T-helper 22 cell (primary cell): Measurements from ENCODE around the gene DLG2.

Experiments
- DNase-seq: peaks from one replicate; pipeline ENCODE4 v3.0.0-alpha.2; 2020; ENCODE audit warnings: low read depth

Gene DLG2

DNA sequence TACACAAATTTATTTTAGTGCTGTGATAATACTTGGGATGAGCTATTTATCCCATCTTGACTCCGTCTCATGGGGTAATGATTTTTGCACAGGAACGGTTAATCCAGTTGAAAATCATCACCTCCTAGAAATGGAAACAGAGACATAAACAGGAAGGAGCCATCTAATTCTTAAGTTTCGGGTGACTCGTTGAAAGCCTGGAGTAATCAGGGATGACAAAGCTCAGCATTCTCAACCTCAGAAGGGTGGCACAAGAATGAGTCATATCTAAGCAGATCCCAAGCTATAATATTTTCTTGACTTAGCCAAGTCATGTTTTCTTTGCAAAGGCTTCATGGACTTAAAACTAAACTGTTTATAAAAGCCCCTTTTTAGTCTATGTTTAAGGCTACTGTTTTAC lies 2060.2 kb downstream of the DLG2 start:
- no peak for DNase-seq

DNA sequence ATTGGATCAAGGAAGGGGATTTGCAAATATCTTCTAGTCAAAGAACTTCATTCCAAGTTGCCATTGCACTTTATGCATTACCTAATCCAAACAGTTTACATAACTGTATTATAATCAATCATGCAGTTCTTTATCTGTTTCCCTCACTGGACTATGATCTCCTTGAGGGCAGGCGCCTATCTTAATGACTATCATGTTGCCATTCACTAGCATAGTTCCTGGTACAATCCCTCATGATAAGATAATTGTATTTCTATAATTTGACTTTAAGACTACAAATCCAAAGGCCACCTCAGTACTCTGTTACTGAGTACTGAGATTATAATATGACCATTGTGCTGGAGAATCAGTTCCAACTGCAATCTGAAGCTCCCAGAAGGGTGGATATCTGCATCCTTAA lies 2062.3 kb downstream of the DLG2 start:
- no peak for DNase-seq

DNA sequence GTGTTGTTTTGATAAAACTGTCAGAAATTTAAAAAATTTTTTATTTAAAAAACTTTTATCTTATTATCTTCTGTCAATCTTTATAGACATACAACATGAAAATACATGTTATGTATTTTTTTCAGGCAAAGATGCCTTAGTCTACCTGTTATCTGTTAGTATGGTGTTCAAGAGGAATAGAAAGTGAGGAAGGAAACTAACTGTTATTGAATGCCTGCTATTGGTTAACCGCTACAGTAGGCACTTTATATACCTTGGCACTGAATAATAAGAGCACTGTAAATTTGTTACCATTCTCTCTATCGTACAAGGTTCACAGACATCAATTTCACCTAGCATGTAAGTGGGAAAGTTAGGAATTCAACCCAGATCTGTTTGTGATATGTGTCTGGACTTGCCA lies 2068.9 kb downstream of the DLG2 start:
- DNase-seq: no peak

DNA sequence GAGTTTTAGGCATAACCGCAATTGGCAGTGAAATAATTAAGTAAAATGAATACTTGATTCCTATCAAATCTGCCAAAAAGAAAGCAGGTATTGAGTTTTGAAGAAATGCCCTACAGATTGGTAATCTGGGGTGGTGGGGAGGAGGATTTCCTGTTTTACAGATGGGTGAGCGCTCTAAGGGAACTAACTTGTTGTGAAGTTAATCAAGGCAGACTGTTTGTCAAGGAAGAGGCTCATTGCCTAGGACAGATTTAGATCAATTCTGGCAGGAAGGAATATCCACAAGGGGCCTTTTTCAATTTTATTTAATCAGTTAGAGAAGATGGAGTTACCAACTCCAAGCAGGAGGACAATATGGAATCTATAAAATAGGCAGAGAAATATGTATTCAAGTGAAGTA lies 2069.5 kb downstream of the DLG2 start:
- no peak for DNase-seq

DNA sequence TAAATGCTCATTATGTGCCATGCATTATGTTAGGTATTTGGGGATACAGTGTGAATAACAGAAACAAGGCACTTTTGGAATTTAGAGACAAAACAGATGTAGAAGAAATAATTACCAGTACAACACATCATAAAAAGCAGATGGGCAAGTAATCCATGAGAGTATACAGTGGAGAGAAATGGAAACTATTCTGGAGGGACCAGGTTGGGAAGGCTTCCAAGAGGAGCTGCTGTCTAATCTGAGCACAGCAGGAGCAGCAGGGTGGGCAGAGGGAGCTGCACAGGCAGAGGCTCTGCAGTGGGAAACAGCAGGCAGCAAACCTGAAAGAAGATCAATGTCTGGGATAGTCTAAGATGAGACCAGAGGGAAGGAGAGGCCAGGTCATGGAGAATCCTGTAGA lies 2072.3 kb downstream of the DLG2 start:
- no peak for DNase-seq

DNA sequence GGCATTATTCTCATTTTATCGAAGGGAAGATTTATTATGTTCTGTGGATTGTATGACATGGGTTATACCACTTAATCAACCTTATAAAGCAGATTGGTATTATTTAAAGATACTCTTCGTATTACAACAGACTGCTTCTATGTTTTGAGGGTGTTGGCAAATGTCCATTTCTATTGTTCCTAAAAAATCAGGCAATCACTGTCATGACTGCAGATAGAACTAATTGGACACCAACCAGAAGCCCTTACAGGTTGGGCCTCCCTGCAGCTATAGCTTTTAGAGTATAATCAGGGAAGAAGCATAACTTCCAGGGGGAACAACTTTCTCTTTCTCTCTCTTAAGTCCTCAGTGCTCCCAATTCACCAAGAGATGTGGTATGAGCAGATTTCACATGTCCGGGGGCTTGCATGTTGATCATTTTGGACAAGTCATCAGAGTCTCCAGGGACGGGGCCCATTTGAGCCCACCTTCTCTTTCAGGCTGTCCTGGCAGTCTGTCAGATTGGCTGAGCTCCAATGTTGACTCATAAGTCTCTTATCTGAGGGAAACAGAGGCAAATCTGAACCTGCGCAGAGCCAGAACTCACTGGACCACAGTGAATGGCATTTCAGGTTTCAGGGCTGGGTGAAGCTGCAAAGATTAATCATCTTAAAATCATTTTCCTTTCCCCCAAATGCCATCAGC lies 2077.0 kb downstream of the DLG2 start:
- no peak for DNase-seq

DNA sequence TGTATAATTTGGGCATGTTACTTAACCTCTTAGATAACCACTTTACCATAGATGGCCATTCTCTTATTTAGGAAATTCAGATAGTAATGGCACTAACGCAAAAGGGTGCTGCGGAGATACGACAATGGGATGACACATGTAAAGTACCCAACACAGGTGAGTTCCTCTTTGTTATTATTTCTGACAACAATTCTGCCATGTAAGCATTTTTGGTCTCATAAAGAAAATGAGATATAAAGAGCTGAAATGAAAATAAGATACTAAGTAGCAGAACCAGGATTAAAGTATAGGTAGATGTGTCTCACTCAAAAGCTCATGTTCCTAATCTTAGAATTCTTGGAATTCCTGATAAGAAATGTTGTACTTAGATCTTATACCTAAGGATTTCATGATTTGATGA lies 2080.8 kb downstream of the DLG2 start:
- no peak for DNase-seq

DNA sequence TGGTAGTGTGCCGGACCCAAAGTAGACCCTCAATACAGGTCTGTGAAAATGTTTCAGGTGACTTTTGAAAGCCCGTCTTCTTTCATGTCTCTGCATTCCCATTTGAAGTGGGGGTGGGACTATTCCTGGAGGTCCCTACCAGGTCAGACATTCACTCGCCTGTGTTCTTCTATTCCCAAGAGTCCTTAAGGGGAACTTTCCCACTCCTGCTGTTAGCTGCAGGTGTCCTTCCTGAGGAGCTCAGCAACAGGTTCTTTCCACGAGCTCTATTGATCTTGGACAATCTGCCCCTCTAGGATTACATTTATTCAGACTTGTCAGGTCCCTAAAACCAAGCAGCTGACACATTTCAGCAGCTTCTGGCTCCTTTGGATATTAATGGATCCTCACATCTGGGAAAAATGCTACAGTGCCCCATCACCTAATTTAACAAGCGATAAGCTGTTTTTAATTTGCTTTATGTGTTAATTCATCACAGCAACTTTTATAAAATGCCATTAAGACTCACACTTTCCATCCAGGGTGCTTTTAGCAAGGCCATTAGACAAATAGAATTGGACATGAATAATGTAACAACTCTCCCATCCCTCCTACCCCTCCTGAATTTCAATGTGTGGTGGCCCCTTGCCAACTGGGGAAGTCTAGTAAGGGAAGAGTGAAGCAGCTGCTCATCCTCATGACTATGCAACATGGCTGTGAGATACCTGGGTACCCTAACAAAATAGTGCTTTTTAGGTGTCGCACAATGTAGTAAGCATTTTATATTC lies 2081.5 kb downstream of the DLG2 start:
- no peak for DNase-seq

DNA sequence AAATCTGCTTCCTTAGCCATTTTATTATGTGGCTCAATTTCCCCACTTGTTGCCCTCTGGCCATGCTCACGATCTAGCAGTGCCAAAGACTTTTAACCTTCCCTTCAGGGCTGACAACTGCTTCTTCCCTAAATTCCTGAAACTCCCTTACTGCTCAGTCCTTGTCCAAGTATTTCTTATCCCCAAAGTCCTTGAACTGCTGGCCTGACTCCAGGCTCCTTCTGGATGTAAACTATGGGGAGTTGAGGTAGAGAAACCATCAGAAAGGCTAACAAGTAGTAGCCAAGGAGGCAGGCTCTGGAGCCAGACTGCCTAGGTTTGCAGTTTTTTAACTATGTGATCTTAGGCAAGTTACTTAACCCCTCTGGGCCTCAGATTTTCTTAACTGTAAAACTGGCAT lies 2082.3 kb downstream of the DLG2 start:
- no peak for DNase-seq

DNA sequence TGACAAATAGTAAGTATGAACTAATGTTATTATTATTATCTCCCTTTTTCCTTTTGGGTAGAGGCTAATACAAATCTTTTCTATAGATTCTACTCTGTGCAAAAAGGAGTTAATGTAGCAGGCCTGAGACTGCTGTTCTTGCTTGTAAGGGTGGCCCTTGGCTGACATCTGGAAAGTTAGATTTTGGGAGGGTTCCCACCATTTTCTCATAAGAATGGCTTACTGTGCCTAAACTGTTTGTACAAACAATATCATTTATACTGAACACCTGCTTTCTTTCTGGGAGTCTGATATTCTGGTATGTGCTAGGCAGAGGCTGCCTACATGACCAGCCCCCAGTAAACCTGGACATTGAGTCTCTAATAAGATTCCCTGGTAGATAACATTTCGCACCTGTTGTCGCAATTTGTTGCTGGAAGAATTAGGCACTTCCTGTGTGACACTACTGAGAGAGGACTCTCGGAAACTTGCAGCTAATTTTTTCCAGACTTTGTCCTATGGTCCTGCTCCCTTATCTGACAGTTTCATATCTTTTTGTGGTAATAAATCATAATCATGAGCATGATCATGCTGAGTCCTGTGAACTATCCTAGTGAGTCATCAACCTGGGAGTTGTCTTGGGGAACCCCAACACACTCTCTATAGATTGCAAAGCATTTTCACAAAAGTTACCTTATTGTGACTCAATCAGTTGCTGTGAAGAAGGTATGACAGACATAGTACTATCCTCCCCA lies 2083.3 kb downstream of the DLG2 start:
- no peak for DNase-seq

DNA sequence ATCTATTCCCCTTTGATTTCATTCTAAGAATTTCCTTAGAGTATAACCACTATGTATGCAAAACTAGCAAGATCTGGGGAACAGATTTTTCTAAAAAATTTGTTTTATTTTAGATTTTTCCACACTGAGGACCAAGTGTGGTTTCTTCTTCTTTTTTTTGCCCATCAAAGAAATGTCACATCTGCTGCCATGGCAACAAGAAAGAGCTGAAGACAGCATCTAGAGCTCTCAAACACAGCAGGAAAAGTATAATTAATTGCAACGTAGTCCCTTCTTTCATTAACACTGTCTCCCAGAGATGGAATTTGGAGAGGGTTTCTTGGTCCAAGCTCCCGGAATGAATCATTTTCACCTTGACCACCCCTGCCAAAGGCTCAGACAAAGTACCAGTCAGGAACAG lies 2084.3 kb downstream of the DLG2 start:
- no peak for DNase-seq

DNA sequence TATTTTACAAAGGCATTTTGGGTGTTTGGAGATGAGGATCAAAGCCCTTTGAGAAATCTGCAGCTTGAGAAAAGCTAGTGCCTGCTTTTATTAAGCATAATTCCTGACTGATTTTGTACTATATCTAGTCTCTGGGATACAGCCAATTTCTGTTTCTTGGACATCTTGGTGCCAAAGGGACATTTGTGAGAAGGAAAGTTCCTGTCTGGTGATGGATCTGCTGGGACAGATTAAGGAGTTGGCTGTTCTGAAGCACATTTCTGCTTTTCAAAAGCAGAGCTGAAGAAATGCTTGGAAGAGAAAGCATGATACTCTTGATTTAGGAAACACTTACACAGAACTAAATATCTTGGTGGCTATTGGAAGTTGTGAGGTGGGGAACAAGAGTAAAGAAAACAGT lies 2086.4 kb downstream of the DLG2 start:
- DNase-seq: no peak

DNA sequence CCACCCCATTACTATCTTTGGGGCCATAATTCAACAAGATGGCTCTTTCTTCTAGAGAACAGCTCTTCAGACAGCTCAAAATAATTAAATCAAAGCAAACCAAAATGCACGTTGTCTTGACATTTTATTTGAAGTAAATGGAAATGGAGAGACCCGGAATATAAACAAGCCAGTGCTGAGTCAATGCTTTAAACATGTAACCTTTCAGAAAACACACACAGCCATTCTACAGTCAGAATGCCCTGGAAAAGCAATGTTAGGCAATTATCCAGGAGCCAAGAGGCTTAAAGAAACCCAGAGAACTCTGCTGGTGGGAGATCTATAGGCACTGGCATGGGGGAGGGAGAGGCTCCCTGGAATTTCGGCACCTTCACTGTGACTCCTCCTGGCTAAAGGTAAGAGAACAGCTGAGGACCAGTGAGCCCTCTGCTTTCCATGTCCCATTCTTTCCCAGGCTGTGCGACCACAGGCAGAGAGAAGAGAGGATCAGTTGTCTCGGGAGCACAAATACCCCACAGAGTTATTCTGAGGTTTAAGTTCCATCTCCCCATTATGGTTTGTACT lies 2086.9 kb downstream of the DLG2 start:
- DNase-seq: no peak

DNA sequence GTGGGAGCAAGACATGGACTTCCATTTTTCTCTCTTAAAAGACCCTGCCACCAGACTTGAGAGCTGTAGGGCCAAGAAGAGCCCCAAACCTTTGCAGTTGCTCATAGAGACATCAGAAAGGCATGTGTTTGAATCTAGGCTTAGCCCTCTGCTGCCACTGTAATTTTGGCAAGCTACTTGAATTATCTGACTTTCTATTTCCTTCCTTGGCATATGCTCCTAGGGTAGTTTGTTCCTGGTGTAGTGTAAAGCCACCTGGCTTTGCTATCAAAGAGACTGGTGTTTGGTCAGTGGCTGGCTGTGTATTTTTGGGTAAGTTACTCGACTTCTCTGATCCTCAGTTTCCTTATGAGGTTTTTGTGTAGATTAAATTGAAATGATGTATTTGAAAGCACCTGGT lies 2088.9 kb downstream of the DLG2 start:
- no peak for DNase-seq

DNA sequence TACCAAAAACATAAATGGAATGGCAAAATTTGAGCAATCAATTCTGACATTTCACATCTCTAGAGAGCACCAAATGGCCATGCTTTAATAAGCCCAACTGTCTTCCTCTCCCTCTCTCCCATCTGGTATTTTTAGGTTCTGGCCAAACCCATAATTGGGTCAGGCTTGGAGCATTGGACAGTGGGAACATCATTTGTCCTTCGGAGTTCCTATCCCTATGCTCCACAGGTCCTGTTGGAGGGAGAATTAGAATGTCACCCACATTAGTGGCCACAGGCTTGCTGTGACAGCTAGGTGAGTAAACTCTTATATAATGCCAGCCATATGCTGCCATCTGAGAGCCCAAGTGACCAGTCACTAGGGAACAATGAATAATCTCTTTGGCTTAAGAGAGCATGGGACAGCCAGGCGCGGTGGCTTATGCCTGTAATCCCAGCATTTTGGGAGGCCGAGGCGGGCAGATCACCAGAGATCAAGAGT lies 2090.0 kb downstream of the DLG2 start:
- DNase-seq: no peak

DNA sequence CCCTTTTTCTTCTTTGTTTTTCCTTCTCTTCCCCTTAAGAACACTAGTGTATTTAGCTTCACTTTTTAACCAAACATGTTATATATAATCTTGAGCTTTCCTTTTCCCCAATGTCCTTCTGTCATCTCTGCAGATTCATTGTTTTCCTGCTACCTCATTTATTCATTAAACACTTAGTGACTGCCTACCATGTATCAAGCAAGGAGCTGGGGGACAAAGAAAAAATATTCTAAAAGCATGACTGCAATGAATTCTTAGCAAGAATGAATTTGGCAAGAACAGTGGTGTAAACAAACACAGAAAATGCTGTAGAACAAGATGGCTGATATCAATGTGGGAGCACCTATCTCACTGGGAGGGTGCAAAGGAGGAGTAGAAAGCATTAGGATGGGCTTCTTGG lies 2094.0 kb downstream of the DLG2 start:
- DNase-seq: no peak

DNA sequence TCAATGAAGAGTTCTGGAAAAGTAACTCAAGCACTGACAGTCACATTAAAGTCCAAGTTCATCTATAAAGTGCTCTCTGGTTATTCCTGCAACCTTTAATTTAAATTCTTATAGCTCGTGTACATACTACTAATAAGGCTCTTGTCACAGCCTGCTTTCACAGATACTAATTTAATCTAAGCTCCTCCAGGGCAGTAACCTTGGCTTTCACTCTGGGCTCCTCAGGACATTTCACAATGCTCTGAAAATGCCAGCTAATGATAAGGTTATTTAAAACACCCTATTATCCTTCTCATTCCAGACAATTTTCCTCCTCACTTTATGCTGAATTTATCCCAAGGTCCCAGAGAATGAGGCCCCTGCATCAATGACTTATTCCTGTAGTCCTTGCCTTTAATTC lies 2098.3 kb downstream of the DLG2 start:
- DNase-seq: no peak

DNA sequence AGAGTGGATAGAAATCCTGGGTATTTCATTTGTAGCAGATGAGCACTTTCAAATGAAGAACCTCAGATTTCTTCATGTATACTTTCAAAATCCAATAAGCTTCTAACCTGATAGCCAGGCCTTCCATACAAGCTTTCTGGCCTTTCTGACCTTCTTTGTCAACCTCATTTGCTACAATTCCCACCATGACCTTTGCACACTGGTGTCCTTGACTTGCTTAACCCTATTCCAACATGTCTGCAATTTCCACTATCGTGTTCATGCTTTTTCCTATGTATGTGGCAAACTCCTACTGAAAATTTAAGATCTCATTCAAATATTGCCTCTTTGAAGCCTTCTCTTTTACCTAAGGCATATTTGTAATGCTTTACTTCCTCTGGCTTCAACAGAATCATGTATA lies 2098.9 kb downstream of the DLG2 start:
- no peak for DNase-seq

DNA sequence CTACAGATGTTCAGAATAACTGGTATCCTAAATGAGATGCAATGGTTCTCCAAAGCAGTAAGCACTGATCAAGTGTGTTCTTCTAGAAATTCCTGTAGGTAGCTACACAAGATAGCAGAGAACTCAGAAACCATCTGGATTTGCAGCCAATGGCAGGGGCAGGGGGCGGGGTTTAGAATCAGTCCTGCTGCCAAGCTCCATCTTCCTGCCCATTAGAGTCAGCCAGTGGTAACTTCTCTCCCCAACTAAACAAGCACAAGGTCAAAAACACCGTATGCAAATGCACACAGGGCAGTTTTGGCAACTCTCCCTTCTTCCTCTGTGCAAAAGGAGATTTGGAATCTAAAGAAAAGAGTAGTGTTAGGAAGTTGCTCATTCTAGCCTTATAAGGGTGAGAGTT lies 2103.5 kb downstream of the DLG2 start:
- no peak for DNase-seq

DNA sequence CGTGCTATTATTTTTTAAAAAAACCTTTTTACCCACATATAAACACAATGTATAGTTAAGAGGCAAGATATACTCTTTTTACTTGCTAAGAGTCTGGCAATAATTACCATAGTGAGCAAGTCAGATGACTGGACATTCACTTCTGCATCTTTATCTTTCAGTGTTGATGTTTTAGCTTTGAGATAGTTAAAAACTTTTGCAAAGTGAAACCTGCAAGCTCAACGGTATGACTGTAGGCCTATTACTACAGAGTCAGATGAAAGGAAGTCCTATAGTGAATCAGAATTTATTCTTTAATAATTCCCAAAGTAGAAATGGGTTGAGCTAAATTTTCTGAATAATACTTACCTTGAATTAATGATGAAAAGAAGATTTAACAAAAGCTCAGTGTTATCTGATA lies 2104.2 kb downstream of the DLG2 start:
- DNase-seq: no peak

DNA sequence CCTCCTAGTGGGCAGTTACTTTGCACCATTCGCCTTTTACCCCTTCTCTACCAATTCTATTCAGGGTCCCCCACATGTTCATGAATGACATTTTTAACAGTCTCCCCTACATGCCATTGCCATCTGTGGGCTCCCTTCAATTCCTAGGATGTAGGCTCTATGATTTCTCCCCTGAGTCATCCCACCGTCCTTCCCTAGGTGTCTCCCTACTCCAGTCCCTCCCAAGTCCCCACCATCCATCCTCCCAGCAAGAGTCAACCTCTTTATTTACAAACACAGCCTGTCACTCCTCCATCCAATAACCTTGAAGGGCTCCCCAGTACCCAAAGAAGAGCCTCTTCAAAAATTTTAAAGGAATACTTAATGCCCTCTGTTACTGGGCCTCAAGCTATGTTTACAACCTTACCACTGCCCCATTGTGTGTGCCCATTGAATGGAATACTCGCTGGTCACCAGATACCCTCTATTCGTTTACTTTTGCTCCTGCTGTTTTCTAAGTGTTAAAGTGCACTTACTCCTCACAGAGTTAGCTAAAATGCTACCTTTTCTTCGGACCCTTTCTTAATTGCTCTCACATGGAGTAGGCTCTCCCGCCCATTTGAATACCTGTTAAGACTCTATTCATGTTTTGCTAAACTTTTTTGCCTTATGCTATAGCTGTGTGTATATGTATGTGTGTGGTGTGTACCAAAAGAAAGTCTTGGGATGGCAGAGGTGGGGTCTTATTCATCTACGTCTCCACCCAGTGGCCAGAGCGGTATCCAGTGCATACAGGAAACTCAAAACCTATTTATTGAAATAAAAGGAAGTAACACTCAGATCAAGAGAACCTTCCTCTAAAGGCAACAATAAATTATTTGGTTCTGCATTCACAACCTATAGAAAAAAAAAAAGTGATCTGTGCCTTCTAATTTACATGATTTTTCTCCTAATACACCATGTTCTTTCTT lies 2105.2 kb downstream of the DLG2 start:
- no peak for DNase-seq

DNA sequence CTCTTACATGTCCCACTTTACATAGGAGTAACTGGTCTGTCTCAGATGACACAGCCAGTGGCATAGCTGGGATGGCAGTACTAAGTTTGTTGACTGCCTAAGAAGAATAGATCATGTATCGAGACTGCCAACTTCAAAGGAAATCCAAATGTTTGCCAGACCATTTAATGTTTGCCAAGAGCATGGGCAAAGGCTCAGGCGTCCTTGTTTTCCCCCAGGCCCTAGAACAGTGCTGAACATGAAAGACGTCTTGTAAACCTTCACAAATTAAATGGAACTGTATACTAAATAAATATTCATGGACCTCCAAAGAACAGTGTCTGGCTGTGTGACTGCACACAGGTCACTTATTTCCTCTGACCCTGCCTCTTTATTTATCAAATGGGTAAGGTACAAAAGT lies 2106.3 kb downstream of the DLG2 start:
- DNase-seq: no peak
